Ramos (cell line): ENCODE measurements around the gene TPSB2.
"Not testable (repeated sequence)": the region's sequence is repeated elsewhere in the genome, so short reads cannot be mapped to it uniquely, and the experiment has no call there.

Experiments
- in situ Hi-C: fragments of 300-500 bp; cut with MboI; formaldehyde crosslinking; loops from one replicate; pipeline ENCODE4 v1.14.3; 2022; ENCODE audit warnings: low sequenced_read_pairs; ENCODE audit not compliant: unreplicated experiment

TPSB2 gene

DNA sequence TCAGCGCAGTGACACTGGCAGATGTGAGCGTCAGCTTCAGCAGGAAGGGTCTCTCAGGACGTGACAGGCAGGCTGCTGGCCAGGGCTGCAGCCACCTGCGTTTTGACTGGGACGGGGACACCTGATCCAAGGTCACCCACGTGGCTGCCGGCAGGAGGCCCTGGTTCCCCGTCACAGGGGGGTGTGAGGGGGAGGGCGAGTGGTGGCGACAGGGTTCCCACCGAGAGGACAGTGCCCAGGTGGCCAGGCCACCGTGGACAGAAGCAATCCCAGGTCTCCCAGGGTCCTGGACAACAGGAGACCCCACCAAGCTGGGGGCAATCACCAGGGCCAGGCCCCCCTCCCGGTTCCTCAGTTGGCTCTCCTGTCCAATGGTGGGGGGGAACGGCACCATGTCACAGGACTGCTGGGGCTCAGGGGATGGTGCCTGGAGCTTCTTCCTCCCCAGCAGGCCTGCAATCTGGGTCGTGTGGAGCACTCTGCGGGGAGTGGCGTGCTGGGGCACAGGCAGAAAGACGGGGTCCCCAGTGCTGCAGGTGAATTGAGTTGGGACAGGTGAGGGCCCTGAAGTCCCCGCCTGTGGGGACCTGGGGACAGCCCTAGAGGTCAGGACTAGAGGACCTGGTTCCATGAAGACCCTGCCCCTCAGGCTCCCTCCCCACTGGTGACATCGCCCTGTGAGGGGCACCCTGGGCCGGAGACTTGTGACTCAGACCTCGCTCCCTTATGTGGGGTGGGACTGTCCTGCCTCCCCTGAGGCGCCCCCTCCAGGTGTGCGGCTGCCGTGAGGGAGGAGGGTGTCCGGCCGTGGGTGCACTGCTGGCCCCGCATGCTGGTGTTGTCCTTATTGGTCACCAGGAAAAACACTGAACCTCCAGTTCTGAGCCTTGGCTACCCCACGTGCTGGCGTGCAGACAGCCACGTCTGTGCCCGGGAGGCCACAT, 14.2 kb upstream of the TPSB2 start:
- in situ Hi-C loops = not testable (repeated sequence)

DNA sequence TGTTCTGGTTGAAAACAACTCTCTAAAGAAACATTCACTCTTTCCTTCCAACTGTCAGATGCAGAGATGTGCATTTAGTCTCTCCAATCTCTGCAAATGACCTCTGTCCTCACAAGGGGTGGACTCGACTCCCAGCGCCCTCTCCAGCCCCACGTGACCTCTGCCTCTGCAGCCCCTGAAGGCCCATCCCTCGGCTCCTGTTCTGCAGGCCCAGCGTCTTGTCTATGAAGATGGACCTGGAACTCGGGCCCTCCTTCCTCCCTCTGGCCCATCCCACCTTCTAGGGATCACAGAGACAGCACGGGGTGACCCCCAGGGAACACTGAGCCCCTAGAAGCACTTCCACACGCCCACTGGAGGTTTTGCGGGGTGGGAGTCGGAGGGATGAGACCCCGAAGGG, 13.4 kb upstream of the TPSB2 start:
- in situ Hi-C loops = not testable (repeated sequence)

DNA sequence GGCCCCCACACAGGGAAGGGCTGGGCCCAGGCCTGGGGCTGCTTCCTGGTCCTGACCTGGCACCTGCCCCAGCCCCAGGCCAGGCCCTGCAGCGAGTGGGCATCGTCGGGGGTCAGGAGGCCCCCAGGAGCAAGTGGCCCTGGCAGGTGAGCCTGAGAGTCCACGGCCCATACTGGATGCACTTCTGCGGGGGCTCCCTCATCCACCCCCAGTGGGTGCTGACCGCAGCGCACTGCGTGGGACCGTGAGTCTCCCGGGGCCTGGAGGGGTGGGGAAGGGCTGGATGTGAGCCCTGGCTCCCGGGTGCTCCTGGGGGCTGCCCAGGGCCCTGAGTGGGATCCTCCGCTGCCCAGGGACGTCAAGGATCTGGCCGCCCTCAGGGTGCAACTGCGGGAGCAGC, 11.1 kb upstream of the TPSB2 start:
- in situ Hi-C loops = not testable (repeated sequence)

DNA sequence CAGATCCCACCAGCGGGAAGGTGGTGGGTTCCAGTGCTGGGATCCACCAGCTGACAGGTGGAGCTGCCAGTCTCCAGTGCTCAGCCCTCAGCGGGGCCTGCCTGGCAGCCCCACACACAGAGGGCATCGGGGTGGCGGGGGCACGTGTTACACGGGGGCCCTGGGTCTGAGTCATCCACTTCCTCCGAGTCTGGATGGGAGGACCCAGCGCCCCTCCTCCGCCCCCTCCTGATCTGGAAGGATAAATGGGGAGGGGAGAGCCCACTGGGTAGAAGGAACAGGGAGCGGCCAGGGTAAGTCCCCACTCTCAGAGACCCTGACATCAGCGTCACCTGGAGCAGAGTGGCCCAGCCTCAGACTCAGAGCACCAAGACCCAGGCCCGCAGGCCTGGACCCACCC, 10.5 kb upstream of the TPSB2 start, which contains the start of gene TPSAB1:
TPSAB1 (plus strand) TSS at position 270 of the 400 bp plus-strand sequence. CDS start 234 bp downstream, outside the sequence.
- in situ Hi-C loops = not testable (repeated sequence)

GRCh38 chr16:1239575-1239974, 9.6 kb upstream of the TPSB2 start:
- in situ Hi-C loops = not testable (repeated sequence)

DNA sequence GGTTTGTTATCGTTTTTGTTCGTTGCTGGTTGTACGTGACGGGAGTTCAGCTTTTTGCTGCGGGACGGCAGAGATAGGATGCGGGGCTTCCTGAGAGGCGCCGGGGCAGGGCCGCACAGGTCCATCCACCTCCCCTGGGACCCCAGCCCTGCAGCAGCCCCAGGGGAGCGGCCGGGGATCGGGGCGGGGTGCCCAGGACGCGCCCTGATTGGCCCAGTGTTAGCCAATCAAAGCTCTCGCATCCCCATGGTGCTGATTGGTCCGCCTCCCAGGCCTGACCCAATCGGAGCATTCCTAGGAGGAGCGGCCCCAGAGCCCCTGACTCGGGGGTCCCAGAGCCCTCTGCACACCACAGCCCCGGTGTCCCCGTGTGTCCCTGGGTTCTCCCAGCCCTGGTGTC, 8.9 kb upstream of the TPSB2 start:
- in situ Hi-C loops = not testable (repeated sequence)

GRCh38 chr16:1237990-1238389, 8.0 kb upstream of the TPSB2 start:
- in situ Hi-C loops = no loop called here

GRCh38 chr16:1236659-1237058, 6.7 kb upstream of the TPSB2 start:
- in situ Hi-C loops = not testable (repeated sequence)

GRCh38 chr16:1232049-1232748, 2.2 kb upstream of the TPSB2 start:
- in situ Hi-C loops = not testable (repeated sequence)

DNA sequence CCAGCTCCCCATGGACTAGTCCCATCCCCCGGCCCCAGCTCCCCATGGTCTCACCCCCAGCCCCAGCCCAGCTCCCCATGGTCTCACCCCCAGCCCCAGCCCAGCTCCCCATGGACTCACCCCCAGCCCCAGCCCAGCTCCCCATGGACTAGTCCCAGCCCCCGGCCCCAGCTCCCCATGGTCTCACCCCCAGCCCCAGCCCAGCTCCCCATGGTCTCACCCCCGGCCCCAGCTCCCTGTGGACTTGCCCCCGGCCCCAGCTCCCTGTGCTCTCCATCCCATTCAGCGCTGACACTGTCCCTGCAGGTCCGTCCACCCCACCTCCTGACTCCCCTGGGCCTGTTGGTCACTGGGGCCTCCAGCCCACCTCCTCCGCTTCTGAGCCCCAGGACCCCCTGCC, 1.3 kb upstream of the TPSB2 start:
- in situ Hi-C loops = not testable (repeated sequence)

DNA sequence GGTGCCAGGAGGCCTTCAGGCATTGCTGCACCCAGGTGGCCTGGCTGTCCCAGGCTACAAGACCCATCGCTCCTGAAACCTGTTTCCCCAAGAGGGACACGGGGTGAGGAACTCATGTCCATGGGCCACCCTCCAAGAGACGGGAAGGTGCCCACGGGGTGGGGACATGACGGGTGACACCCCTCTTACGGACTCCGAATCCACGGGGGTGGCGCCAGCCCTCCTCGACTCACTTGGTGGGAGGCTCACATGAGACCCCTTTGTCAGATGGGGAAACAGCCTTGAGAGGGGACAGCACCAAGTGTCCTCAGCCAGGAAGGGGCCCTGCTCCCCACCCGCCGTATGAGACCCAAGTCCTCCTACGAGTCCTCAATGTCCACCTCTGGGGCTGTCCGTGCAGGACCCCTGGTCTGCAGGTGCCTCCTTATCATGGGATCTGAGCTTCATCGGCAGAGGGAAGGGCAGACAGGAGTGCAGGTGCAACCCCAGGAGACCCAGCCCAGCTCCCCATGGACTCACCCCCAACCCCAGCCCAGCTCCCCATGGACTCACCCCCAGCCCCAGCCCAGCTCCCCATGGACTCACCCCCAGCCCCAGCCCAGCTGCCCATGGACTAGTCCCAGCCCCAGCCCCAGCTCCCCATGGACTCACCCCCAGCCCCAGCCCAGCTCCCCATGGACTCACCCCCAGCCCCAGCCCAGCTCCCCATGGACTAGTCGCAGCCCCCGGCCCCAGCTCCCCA, 658 bp upstream of the TPSB2 start:
- in situ Hi-C loops = not testable (repeated sequence)

DNA sequence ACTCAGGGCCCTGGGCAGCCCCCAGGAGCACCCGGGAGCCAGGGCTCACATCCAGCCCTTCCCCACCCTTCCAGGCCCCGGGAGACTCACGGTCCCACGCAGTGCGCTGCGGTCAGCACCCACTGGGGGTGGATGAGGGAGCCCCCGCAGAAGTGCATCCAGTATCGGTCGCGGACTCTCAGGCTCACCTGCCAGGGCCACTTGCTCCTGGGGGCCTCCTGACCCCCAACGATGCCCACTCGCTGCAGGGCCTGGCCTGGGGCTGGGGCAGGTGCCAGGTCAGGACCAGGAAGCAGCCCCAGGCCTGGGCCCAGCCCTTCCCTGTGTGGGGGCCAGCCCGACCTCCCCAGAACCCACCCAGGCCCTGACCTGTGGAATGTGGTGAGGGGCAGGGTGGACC, 508 bp downstream of the TPSB2 start:
- in situ Hi-C loops = not testable (repeated sequence)

- in situ Hi-C loops = not testable (repeated sequence)
Observed at GRCh38 chr16:1228227-1228626, 1.8 kb downstream of the TPSB2 start.

DNA sequence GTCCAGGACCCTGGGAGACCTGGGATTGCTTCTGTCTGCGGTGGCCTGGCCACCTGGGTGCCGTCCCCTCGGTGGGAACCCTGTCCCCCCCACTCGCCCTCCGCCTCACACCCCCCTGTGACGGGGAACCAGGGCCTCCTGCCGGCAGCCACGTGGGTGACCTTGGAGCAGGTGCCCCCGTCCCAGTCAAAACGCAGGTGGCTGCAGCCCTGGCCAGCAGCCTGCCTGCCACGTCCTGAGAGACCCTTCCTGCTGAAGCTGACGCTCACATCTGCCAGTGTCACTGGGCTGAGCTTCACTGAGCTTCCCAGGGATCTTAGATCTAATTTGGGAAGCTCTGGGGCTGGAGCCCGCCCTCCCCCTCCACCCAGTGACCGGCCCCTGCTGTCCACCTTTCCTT, 3.3 kb downstream of the TPSB2 start:
- in situ Hi-C loops = not testable (repeated sequence)

GRCh38 chr16:1225728-1226311, 4.2 kb downstream of the TPSB2 start:
- in situ Hi-C loops = not testable (repeated sequence)

DNA sequence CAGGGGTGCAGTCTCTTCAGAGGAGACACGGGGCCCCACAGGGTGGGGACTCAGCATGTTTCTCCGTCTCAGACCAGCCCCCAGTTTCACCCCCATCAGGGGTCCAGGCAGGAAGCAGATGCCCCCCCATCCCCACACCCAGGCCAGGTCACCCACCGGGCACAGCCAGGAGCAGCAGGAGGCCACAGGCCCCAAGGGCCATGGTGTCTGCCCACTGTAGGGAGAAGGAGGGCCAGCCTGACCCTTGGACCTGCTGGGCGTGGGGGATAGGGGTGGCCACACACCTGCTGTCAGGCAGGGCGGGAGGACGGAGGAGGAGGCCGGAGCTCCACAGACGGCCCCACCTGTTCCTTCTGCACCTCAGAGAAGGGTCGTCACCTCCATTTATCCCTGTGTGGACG, 4.9 kb downstream of the TPSB2 start, which contains the start of gene TPSG1:
TPSG1 (minus strand) TSS at position 218 of the 401 bp plus-strand sequence; CDS start at position 202, 16 bp downstream.
- in situ Hi-C loops = no loop called here

DNA sequence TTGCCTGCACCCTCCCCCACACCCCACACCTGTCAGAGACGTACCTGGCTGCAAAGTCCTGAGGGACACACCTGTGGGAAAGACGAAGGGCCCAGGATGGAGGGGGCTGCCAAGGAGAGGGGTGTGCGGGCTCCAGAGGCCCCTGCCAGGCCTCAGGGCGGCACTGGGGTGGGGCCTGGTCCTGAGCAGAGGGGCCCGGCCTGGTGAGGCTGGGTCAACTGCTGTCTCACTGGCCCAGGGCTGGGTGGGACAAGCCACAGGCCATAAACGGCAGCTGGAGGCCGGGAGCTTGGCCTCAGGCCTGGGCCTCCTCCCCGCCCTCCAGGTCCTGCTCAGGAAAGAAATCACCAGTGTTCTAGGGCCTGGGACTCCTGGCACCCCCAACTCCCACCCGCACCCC, 5.4 kb downstream of the TPSB2 start:
- in situ Hi-C loops = no loop called here

DNA sequence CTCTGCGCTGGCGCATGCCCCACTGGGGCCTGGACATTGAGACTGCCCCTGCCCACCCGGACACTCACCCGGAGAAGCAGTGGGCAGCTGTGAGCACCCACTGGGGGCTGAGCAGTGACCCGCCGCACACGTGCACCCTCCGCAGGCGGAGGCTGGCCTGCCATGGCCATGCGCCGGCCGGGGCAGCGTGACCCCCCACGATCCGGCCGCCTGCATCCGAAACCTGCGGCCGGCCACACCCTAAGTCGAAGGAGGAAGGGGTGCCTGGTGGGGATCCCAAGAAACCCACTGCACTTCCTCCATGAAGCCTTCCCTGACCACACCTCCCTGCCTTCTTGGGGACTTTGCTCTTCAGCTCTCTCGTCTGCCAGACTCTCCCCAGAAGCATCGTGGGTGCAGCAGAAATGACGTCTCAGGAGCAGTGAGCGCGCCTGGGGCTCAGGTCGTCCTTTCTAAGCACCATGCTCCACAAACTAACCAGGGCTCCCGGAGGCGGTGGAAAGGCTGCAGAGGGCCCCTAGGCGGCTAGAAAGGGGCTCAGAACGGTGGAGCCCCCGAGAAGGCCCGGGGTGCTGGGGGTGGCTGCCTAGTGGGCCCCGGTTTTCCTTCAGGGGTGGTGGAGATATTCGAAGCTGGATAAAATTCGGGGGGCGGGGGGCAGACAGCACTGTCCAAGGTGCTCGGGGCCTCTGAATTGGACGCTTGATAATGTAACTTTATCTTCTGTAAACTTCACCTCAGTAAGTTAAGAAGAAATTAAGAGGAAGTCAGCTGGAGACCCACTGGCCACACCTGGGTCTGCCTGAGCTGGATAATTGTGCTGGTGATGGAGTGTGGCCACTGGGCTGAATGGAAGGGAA, 6.4 kb downstream of the TPSB2 start:
- in situ Hi-C loops = no loop called here
